Uterus (tissue), 2 donors: ENCODE measurements around the gene NAV1.

Experiments
- CTCF ChIP-seq, 4 experiments: fragments of 200-600 bp in 2 of 4; fragments of 450-650 bp in 2 of 4; sonication (generic) in 2 of 4; IDR thresholded peaks; one replicate each; pipeline ENCODE4 v1.5.1; 2016 to 2019; ENCODE audit warnings: antibody characterized with exemption in 4 of 4, mild to moderate bottlenecking in 2 of 4, moderate library complexity in 1 of 4
- POLR2A ChIP-seq, 2 donors: fragments of 450-650 bp; IDR thresholded peaks; one replicate each; pipeline ENCODE4 v1.6.1; 2016; ENCODE audit warnings: antibody characterized with exemption in 2 of 2, mild to moderate bottlenecking in 1 of 2, moderate library complexity in 1 of 2

GRCh38 chr1:201506557-201507359 lies 32.2 kb upstream of the NAV1 start, which contains the start of gene CSRP1:
- TF ChIP-seq CTCF (IDR thresholded peaks at IDR 0.05) (peak in 1 of 4 experiments; percentile 24), POLR2A (IDR thresholded peaks at IDR 0.05) (peak; percentile 99)
